Activated naive CD8-positive, alpha-beta T cell treated with anti-CD3 and anti-CD28 coated beads, Interleukin-2, amount 50 U/mL, for 24 hours (primary cell): Measurements from ENCODE around the gene THTPA.
A peak's percentile ranks its signal among the peaks of the same experiment; 100 is the strongest.

Experiments
- ATAC-seq: fragments of 150-1000 bp; cut with Tn5 transposase; one replicate; pipeline ENCODE4 v1.10.0; 2021
- DNase-seq: peaks from one replicate; pipeline ENCODE4 v3.0.0; 2021
- H3K27ac Mint-ChIP-seq: one replicate; pipeline ENCODE4 v1.8.0; 2021; ENCODE audit warnings: mild to moderate bottlenecking, mixed read lengths
- H3K27me3 Mint-ChIP-seq: one replicate; pipeline ENCODE4 v1.8.0; 2021; ENCODE audit warnings: mixed read lengths
- H3K36me3 Mint-ChIP-seq: one replicate; pipeline ENCODE4 v1.8.0; 2021; ENCODE audit warnings: low read depth, mixed read lengths
- H3K4me1 Mint-ChIP-seq: one replicate; pipeline ENCODE4 v1.8.0; 2021; ENCODE audit warnings: mixed read lengths
- H3K4me3 Mint-ChIP-seq: one replicate; pipeline ENCODE4 v1.8.0; 2021; ENCODE audit warnings: mild to moderate bottlenecking, moderate library complexity, mixed read lengths
- H3K9me3 Mint-ChIP-seq: one replicate; pipeline ENCODE4 v1.8.0; 2021; ENCODE audit warnings: mixed read lengths

The THTPA gene

DNA sequence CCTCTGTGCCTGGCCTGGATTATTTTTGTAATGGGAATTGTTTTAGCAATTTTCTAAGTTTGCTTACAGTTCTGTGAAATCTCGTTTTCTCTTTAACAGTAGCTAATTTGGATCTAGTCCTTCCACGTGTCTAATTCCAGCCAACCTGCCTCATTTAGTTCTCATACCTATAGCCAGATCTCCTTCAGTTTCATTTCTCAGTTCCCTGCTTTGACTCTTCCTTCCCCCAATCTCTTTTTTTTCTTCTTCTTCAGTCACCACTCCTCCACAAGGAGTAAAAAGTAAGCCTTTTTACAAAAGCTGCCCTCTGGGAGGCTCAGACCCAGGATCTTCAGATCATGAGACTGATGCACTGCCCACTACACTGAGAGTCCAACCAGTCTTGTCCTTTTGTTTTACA, 1.4 kb downstream of the THTPA start:
- Mint-ChIP-seq H3K4me3 (peak overlapping the region; percentile 93), H3K36me3 (peaks cover 17% of the 10 kb centered on the region), H3K27ac (peak overlapping the region; percentile 86), H3K27me3 (no peaks in the 10 kb centered on the region), H3K9me3 (no peaks in the 10 kb centered on the region), H3K4me1 (peaks cover 40% of the 10 kb centered on the region)
- ATAC-seq (no peak), DNase-seq (no peak)

DNA sequence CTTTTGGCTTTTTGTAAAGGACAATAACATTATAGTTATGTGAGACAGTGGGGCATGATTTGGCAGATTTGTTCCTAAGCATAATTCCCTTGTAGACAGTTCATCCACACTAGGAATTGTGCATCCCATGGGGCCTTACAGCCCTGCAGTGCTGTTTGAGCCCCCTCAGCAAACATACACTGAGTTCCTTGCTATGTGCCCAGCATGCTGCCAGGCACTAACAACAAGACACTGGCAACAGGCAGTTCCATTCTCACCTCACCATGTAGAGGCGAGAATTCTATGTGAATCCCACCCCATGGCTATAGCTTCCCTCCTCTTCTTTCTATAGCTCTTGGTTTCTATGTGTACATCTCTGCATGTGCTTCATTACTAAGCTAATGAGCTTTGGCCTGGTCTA, 1.9 kb downstream of the THTPA start:
- DNase-seq (no peak), ATAC-seq (no peak)
- Mint-ChIP-seq H3K9me3 (no peaks in the 10 kb centered on the region), H3K27me3 (no peaks in the 10 kb centered on the region), H3K4me1 (peaks cover 40% of the 10 kb centered on the region), H3K27ac (peak overlapping the region; percentile 86), H3K4me3 (peak overlapping the region; percentile 93), H3K36me3 (peaks cover 19% of the 10 kb centered on the region)

DNA sequence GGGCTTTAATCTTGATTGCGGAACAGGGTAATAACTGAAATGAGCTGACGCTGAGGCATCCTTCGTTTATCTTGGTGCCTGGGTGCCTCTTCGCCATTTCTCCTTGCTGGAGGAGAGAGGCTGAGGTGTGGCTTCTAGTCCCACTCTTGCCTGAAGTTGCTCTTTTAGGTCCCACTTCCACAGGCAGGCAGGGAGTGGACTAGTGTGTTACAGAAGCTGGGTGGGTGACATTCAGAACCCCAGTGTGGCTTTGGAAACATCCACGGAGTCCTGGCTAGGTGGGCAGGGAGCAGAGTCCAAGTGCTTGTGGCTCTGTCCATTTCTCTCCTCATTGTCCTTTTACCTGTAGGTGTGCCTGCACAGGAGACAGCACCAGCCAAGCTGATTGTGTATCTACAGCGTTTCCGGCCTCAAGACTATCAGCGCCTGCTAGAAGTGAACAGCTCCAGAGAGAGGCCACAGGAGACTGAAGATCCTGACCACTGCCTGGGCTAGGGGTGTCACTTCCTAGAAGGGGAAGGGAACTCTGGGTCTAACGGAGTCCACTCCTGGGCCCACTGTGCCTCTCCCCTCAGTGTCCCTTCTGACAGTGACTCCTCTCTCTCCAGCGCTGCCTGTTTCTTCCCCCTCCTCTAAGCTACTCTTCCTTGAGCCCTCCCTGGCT, 2.4 kb downstream of the THTPA start:
- Mint-ChIP-seq H3K27ac (peak overlapping the region; percentile 83), H3K27me3 (no peaks in the 10 kb centered on the region), H3K36me3 (peaks cover 22% of the 10 kb centered on the region), H3K9me3 (no peaks in the 10 kb centered on the region), H3K4me3 (peak overlapping the region; percentile 93), H3K4me1 (peaks cover 40% of the 10 kb centered on the region)
- DNase-seq (no peak), ATAC-seq (no peak)

DNA sequence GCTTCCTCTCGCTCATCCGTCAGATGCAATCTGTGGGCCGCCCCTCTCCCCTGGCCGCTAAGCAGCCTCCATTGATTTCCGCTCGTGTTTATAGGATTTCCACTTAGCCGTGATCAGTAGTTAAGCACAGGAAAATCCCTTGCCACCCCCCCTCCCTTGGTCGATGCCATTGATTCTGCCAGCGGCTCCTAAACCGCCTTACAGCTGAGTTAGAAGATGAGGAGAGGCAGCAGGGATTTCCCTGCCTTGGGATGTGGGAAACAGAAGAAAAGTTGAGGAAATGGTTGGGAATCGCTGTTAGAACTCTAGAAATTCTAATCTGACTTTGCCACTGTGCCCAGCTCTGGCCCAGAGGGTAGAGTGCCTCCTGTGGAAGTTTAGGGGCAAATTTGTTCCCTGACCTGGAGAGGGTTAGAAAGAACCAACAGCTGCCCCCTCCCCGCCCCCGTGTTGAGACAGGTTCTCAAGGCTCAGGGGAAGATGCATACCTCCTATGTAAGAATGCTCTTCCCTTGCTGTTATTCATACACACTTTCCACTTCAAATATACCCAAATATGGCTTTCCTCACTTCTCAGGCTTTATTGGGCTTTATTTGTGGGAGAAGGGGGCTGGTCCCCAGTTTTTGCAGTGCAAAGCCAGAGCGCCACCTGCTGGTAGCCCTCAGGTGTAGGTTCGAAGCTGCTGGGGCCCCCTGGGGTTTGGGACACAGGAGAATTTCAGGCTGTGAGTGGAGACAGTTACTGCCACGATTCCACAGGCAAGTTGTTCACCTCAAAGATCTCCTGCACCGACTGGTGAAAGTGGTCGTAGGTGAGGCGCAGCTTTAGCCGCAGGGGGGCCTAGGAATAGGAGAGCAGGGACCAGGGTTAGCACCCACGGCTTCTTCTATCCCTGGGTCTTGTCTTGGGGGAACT, 3.2 kb downstream of the THTPA start:
- Mint-ChIP-seq H3K9me3 (no peaks in the 10 kb centered on the region), H3K27me3 (no peaks in the 10 kb centered on the region), H3K36me3 (peaks cover 23% of the 10 kb centered on the region), H3K4me3 (no peak overlapping the region), H3K27ac (peak overlapping the region; percentile 83), H3K4me1 (peaks cover 40% of the 10 kb centered on the region)
- ATAC-seq: no peak
- peak; percentile 82 for DNase-seq

DNA sequence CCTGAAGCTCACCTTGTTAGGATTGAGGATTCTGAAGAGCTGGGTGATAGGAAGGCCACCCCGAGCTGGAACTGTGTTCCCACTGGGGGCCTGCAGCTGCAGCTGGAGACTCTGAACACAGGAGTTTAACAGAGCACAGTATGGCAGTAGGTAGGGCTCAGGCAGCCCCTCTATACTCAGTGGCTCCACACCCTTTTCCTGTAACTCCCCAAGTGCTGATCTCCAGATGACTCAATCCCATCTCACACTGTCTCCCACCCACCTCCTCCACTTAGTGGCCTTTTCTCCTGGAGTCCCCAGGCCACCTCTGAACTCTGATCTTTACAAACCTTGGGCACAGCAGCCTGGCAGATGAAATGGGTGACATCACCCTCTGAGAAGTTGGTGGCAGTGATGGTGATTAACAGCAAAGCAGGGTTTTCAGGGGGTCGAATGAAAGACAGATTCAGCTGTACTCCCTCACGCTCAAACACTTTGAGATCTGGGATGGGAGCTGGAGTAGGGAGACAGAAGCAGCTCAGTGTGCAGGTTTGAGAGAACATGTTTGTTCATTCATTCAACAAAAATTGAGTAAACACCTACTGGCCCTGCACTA, 4.0 kb downstream of the THTPA start:
- H3K27ac Mint-ChIP-seq: peak overlapping the region; percentile 83
- peak; percentile 48 for ATAC-seq

DNA sequence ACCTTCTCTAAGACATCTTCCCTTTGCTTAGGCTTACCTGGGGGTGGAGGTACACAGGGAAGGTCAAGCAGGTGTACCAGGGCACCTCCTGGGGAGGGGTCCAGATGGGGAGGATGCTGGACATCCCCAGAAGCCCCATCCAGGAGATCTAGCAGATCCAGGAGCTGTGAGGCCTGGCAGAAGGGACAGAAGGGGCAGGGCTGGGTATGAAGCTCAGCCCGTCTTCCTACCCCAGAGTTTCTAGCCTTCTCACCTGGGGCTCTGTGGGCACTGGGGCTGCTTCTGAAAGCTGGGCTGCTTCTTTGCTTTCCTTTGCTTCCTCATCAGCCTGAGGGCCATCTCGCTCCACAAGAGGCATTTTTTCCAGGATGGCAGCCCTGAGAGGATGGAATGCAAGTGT, 5.2 kb downstream of the THTPA start:
- Mint-ChIP-seq H3K4me1 (peaks cover 36% of the 10 kb centered on the region), H3K36me3 (peaks cover 31% of the 10 kb centered on the region), H3K27me3 (no peaks in the 10 kb centered on the region), H3K27ac (peak overlapping the region; percentile 62), H3K4me3 (no peak overlapping the region), H3K9me3 (no peaks in the 10 kb centered on the region)
- ATAC-seq (no peak), DNase-seq (no peak)

More for the DNA sequence above, 4.0 kb downstream of the THTPA start:
- Mint-ChIP-seq H3K27me3 (no peaks in the 10 kb centered on the region), H3K36me3 (peaks cover 30% of the 10 kb centered on the region), H3K9me3 (no peaks in the 10 kb centered on the region), H3K4me1 (peaks cover 39% of the 10 kb centered on the region), H3K4me3 (no peak overlapping the region)
- DNase-seq: no peak

DNA sequence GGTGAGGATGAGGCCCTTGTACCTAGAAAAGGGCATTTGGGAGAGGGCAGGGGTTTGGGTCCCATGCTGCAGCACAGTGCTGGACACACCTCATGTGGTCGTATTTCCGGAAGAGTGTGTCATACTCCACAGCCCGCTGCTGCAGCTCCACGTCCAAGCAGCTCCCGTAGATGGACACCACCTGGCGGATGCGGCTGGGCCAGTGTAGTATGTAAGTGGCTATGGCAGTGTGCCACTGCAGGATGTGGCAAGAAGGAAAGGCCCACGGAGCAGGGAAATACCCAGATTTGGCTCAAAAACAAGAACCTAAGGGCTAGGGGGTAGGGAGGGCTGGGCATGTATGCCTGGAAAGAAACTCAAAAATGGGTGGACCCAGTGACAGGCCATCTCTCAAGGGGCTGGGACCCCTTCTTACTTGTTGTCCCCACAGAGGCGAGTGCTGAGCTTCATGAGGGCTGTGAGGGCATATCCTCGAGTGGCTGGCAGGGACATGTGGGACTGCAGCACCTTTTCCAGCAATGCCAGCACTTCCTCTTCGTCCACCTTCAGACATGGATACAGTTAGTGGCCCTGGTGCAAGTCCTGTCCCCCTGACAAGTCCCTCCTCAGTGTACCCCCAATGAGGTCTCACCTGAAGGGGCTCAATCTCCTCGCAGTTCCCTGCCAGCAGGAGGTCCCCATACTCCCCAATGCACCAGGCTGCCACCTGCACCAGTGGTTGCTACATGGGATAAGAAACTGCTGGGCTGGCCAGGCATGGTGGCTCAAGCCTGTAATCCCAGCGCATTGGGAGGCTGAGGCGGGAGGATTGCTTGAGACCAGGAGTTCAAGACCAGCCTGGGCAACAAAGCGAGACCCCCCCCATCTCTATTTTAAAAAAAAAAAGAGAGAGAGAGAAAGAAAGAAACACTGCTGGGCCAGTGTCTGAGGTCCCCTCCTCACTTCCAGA, 6.1 kb downstream of the THTPA start:
- H3K36me3 Mint-ChIP-seq: peaks cover 31% of the 10 kb centered on the region
- no peaks in the 10 kb centered on the region for H3K27me3 Mint-ChIP-seq
- ATAC-seq: no peak
- no peaks in the 10 kb centered on the region for H3K9me3 Mint-ChIP-seq
- peaks cover 37% of the 10 kb centered on the region for H3K4me1 Mint-ChIP-seq
- no peak for DNase-seq
- H3K4me3 Mint-ChIP-seq: no peak overlapping the region
- peak overlapping the region; percentile 62 for H3K27ac Mint-ChIP-seq

DNA sequence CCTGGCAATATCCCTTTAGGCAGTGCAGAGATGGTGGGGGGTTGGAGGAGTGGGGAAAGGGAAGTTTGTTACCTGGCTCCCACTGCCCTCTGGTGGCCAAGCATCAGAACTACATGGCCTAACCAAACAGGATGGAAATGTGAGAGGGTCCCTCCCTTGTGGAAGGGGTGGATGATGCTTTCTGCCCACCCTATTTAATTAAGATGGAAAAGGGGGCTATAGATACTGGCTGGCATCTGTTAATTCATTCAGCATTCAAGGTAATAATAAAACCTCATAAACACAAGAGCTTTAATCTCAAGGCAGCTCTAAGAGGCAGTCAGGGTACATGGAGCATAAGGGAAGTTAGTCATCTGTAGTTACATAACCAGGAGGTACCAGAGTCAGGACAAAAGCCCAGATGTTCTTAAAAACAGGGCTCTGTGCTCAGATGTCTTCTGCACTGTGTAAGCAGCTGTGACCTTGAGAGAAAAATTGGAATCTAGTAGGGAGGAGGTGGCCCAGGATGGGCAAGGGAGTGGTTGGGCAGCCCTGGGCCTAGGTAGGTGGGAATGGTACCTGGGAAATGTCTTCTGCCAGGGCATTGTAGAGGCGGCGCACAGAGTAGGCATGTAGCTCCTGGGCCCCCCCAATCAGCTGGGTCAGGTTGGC, 6.9 kb downstream of the THTPA start:
- Mint-ChIP-seq H3K27ac (peak overlapping the region; percentile 2), H3K27me3 (no peaks in the 10 kb centered on the region), H3K36me3 (peaks cover 29% of the 10 kb centered on the region), H3K4me3 (no peak overlapping the region), H3K4me1 (peaks cover 38% of the 10 kb centered on the region), H3K9me3 (no peaks in the 10 kb centered on the region)
- DNase-seq (peak; percentile 65), ATAC-seq (no peak)

DNA sequence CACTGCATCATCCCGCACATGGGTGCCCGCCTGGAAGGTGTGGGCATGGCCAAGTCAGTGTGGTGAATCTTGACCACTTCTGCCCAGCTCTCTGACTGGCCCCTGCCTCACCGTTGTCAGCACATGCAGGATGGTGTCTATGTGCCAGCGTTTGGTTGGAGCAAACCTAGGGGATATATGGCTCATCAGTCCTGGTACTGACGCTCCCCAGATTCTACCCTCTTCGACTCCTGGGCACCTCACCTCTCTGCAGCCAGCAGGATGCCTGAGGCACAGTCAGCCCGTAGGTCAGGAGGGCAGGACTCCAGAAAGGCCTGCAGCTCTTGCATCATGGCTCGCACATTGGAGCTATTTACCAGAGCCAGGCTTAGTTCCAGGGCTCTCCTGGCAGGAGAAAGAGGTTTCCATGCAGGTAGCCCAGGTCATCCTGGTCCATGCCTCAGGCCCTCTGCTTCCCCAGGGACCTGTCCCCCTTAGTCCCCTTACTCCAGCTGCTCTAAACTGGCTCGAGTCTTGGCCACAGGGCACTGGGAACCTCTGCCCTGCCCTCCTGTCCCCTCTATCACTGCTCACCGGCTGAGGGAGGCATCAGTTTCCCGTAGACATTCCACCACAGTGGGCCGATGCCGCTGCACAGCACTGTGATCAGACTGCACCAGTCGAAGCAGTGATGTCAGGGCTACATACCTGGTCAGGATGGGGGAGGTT, 7.6 kb downstream of the THTPA start:
- H3K4me1 Mint-ChIP-seq: peaks cover 42% of the 10 kb centered on the region
- ATAC-seq (no peak), DNase-seq (no peak)
- H3K4me3 Mint-ChIP-seq: no peak overlapping the region
- peaks cover 27% of the 10 kb centered on the region for H3K36me3 Mint-ChIP-seq
- no peaks in the 10 kb centered on the region for H3K27me3 Mint-ChIP-seq
- H3K9me3 Mint-ChIP-seq: no peaks in the 10 kb centered on the region
- H3K27ac Mint-ChIP-seq: no peak overlapping the region

DNA sequence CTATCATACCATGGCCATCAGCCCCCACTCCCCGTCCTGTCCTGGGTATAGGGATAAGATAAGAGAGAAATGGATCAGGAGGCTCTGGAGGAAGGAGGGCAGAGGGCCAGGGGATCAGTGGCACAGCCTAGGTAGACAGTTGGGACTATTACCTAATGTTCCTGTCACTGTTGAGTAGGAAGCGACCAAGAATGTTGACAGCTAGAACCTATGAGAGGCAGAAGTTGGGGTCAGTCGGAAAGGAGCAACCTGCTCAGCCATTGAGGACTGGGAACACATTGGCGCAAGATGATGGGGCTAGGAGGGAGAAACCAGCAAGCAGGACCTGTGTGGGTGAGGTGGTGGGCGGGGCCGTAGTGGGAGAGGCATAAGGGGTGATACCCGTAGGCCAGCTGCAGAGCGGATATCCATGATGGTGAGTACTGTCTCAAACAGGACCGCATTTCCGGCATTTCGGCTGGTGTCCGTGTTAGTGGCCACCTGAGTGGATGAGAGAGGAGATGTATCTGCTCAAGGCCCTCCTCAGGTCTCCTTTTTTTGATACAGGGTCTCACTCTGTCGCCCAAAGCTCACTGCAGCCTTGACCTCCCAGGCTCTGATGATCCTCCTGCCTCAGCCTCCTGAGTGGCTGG, 8.2 kb downstream of the THTPA start:
- Mint-ChIP-seq H3K9me3 (no peaks in the 10 kb centered on the region), H3K4me3 (no peak overlapping the region), H3K36me3 (peaks cover 27% of the 10 kb centered on the region), H3K4me1 (peaks cover 41% of the 10 kb centered on the region), H3K27me3 (no peaks in the 10 kb centered on the region), H3K27ac (no peak overlapping the region)
- ATAC-seq (no peak), DNase-seq (no peak)

DNA sequence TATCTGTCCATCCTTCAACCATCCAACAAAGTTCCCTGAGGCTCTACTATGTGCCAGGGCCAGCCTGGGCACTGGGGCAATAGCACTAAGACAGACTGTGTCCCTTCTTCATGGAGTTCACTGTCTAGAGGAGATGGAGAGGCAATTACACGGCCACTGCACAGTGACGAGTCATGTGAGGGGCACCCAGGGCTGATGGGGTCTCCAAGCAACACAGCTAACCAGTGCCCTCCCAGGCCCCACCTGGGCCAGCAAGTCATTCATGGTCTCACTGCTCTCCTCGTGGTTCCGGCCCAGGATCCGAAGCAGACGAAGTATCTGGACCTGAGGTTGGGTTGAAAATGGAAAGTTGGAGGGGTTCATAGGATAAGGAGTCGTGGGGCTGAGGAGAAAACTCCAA, 8.8 kb downstream of the THTPA start:
- H3K4me1 Mint-ChIP-seq: peaks cover 37% of the 10 kb centered on the region
- ATAC-seq (no peak), DNase-seq (no peak)
- peaks cover 27% of the 10 kb centered on the region for H3K36me3 Mint-ChIP-seq
- H3K9me3 Mint-ChIP-seq: no peaks in the 10 kb centered on the region
- no peak overlapping the region for H3K27ac Mint-ChIP-seq
- H3K4me3 Mint-ChIP-seq: no peak overlapping the region
- H3K27me3 Mint-ChIP-seq: no peaks in the 10 kb centered on the region

DNA sequence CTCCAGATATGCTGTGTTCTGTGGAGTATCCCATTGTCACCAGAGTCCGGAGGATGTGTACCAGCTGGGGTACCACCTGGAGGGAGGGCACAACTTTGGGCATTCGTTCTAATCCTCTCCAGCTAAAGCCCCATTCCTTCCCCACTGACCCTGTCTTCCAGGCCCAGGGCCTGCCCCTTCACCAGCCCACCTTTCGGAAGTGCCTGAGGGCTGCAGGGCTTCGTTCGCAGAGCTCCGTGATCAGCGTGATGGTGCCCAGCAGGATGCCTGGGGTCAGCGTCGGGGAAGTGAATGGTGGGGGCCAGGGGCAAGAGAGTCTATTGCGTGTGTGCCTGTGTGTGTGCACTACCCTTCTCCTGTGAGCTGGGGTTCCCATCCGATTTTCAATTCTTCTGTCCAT, 9.6 kb downstream of the THTPA start:
- no peak overlapping the region for H3K27ac Mint-ChIP-seq
- H3K27me3 Mint-ChIP-seq: no peaks in the 10 kb centered on the region
- H3K9me3 Mint-ChIP-seq: no peaks in the 10 kb centered on the region
- no peak for ATAC-seq
- peaks cover 23% of the 10 kb centered on the region for H3K36me3 Mint-ChIP-seq
- peaks cover 31% of the 10 kb centered on the region for H3K4me1 Mint-ChIP-seq
- no peak for DNase-seq
- no peak overlapping the region for H3K4me3 Mint-ChIP-seq
